ENCODE data around the gene ATP5PO. TPM values are rescaled to one million over a fixed set of nuclear protein-coding genes. Genes with fewer than 3 reads are reported as not detected.

The ATP5PO gene
- total RNA-seq, 4 donors from 2014 or later: 121 to 213 (median 148) TPM

GRCh38 chr21:33961061-33961460 lies 45.5 kb upstream of the ATP5PO start:
- DNase-seq (ENCODE audit: low spot score in 2 of 2): no peak
- Histone ChIP-seq H3K4me1 (no peaks in the 10 kb centered on the region), H3K27ac (no peak overlapping the region), H3K4me3 (no peak overlapping the region), H3K27me3 (no peaks in the 10 kb centered on the region), H3K9me3 (peaks cover 0 to 12% (median 5%) of the 10 kb centered on the region in 4 donors), H3K36me3 (no peaks in the 10 kb centered on the region)
- WGBS, 2 donors: 75 to 79% methylated on average over 6 of the region's 6 CpGs
- TF ChIP-seq CTCF (IDR thresholded peaks at IDR 0.05): no peak
- TF ChIP-seq EP300 (IDR thresholded peaks at IDR 0.05): no peak
- no peak for TF ChIP-seq POLR2A (IDR thresholded peaks at IDR 0.05)

- no peak for DNase-seq (ENCODE audit: low spot score in 2 of 2)
- TF ChIP-seq POLR2A (IDR thresholded peaks at IDR 0.05) (no peak), EP300 (IDR thresholded peaks at IDR 0.05) (no peak), CTCF (IDR thresholded peaks at IDR 0.05) (no peak)
- Histone ChIP-seq H3K4me1 (no peaks in the 10 kb centered on the region), H3K9me3 (peaks cover 0 to 12% (median 5%) of the 10 kb centered on the region in 4 donors), H3K27me3 (no peaks in the 10 kb centered on the region), H3K36me3 (no peaks in the 10 kb centered on the region), H3K27ac (no peak overlapping the region), H3K4me3 (no peak overlapping the region)
These were observed 44.1 kb upstream of the ATP5PO start for GRCh38 chr21:33959680-33960079.

- no peak for DNase-seq (ENCODE audit: low spot score in 2 of 2)
- Histone ChIP-seq H3K9me3 (peaks cover 0 to 5% (median 0%) of the 10 kb centered on the region in 4 donors), H3K27me3 (no peaks in the 10 kb centered on the region), H3K4me1 (no peaks in the 10 kb centered on the region), H3K4me3 (no peak overlapping the region), H3K27ac (no peak overlapping the region), H3K36me3 (no peaks in the 10 kb centered on the region)
- TF ChIP-seq CTCF (IDR thresholded peaks at IDR 0.05) (no peak), EP300 (IDR thresholded peaks at IDR 0.05) (no peak), POLR2A (IDR thresholded peaks at IDR 0.05) (no peak)
- WGBS, 2 donors: 91 to 97% methylated on average over 2 of the region's 2 CpGs
These were observed 38.8 kb upstream of the ATP5PO start for GRCh38 chr21:33954395-33954794.

GRCh38 chr21:33951276-33952178 lies 35.9 kb upstream of the ATP5PO start:
- Histone ChIP-seq H3K4me3 (no peak overlapping the region), H3K36me3 (no peaks in the 10 kb centered on the region), H3K9me3 (no peaks in the 10 kb centered on the region), H3K27ac (peak overlapping the region in 2 of 4 donors; percentile 15 to 44), H3K27me3 (no peaks in the 10 kb centered on the region), H3K4me1 (peaks cover 0 to 25% (median 20%) of the 10 kb centered on the region in 4 donors)
- DNase-seq (ENCODE audit: low spot score in 2 of 2): no peak
- 80 to 83% methylated on average over 8 of the region's 8 CpGs for WGBS, 2 donors
- TF ChIP-seq CTCF (IDR thresholded peaks at IDR 0.05): no peak
- no peak for TF ChIP-seq POLR2A (IDR thresholded peaks at IDR 0.05)
- no peak for TF ChIP-seq EP300 (IDR thresholded peaks at IDR 0.05)

- H3K9me3 ChIP-seq: no peaks in the 10 kb centered on the region
- no peak for DNase-seq (ENCODE audit: low spot score in 2 of 2)
- H3K4me3 ChIP-seq: no peak overlapping the region
- WGBS, 2 donors: 81 to 88% methylated on average over 10 of the region's 10 CpGs
- H3K27ac ChIP-seq: no peak overlapping the region
- H3K27me3 ChIP-seq: no peaks in the 10 kb centered on the region
- H3K4me1 ChIP-seq: peaks cover 0 to 25% (median 20%) of the 10 kb centered on the region in 4 donors
- H3K36me3 ChIP-seq: no peaks in the 10 kb centered on the region
- TF ChIP-seq EP300 (IDR thresholded peaks at IDR 0.05): no peak
These were observed 35.0 kb upstream of the ATP5PO start for GRCh38 chr21:33950431-33951079.
